T-helper 1 cell treated with Interleukin-12 subunit alpha and Interleukin-12 subunit beta and Interleukin-4 antibody, amounts not matched to agents 30 ng/mL and 1 ng/mL, for 36 hours (primary cell): ENCODE data around the gene ZNF776. TPM values are rescaled to one million over a fixed set of nuclear protein-coding genes. Genes with fewer than 3 reads are reported as not detected.

Source experiments
- intact Hi-C: fragments of 100-400 bp; cut with micrococcal nuclease; formaldehyde crosslinking; loops from one replicate; pipeline ENCODE4 v1.15.1; 2024
- total RNA-seq: library from RNA; stranded (reverse); gene quantifications from 2 replicates; pipeline ENCODE4 v1.2.3, GENCODE V29; 2022

Gene ZNF776
- 15.4 and 16.4 TPM in 2 replicates for total RNA-seq

DNA sequence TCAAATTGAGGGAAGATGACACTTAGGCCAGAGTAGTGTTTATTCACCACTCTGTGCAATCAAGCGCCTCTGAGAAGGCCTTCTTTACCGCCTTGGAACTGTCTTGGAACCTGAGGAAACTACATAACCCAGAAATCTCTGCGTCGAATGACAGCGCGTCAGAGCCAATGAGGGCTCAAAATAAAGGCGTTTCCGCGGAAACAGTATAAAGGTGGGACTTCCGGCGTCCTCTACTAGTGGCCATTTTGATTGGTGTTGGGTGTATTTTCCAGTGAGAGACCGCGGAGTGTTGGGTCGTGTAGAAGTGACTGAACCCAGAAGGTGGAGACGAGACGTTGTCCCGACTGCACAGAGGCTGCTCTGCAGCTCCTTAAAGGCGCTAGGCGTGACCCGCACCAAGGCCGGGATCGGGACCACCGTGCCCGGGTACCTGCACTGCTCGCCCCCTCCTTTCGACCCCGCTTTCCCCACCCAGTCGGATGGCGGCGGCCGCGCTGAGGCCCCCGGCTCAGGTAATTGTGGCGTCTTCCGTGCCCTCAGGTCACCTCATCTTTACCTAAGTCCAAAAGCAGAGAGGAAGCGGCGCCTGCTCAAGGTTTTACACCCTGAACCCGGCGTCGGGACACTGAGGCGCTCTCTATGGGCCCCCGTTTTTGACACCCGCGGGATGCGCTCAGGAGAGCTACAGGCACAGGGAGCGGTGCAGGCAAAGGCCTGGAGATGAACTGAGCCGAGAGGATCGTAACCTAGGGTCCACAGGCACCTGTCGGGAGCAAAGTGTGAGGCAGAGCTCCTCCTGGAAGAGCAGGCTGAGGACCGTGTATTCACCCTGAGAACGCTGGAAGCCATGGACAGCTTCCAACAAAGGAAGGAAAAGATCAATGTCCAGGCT lies at the start of gene ZNF776:
TSS of gene ZNF776 (plus strand) at position 236 of the 892 bp plus-strand sequence. CDS start at position 480, 244 bp downstream.
- intact Hi-C loops = loop anchor here (1.0 to 5.0 kb wide), 27 partner anchors 20 to 704 kb away; partner anchors contain the start of genes TRAPPC2B, ZIK1, ZNF132 and ZNF134

DNA sequence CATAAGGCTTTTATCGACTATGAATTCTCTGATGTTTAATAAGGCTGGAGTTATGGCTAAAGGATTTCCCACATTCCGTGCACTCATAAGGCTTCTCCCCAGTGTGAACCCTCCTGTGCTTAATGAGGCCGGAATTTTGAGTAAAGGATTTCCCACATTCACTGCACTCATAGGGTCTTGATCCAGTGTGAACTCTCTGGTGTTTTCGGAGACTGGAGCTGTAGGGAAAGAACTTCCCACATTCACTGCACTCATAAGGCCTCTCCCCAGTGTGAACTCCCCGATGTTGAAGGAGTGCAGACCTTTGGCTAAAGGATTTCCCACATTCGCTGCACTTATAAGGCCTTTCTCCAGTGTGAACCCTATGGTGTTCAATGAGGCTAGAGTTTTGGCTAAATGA lies 45.0 kb upstream of the ZNF776 start:
- intact Hi-C loops = no loop called here

- intact Hi-C loops = no loop called here
Measured at GRCh38 chr19:57706346-57706745, 40.3 kb upstream of the ZNF776 start.

GRCh38 chr19:57708641-57709361 lies 37.8 kb upstream of the ZNF776 start, which contains the start of gene ZNF154:
Gene ZNF154 (minus strand): TSS chr19:57709204. CDS start chr19:57708971, 233 bp downstream.
- intact Hi-C loops = loop anchor here (1.0 to 2.0 kb wide), 4 partner anchors 18 to 76 kb away; partner anchors contain the start of genes ZNF211, ZNF586, ZNF671 and ZNF776

GRCh38 chr19:57709616-57710015 lies 37.0 kb upstream of the ZNF776 start:
- intact Hi-C loops = loop anchor here (1.0 to 2.0 kb wide), 4 partner anchors 18 to 76 kb away; partner anchors contain the start of genes ZNF211, ZNF586, ZNF671 and ZNF776

- intact Hi-C loops = no loop called here
Measured at GRCh38 chr19:57712222-57712621, 34.4 kb upstream of the ZNF776 start.

- intact Hi-C loops = no loop called here
Measured at GRCh38 chr19:57719424-57719823, 27.2 kb upstream of the ZNF776 start.

DNA sequence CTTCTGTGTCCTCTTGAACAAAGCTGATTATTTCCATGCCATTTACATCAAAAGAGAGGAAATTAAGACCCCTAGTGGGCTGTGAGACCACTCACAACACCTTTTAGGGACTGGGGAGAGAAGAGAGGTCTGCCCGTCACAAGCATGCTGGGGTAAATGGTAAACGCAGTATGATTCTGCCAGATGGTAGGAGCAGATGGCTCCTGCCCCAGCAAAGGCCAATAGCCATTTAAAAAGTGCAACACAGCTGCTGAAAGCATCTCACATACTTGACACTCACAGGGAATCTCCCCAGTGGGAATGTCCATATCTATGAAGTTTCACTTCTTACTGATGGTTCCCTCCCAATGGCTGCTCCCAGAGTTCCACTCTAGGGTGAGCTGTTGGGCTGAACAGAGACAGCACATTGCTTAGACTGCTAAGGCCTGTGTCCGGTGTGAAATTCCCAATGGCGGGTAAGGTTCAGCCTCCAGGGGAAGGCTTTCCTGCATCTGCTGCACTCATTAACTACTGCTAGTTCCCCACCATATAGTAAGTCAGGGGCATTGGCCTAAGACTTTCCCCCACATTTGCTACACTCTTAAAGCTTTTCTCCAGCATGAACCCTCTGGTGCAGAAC lies 26.6 kb upstream of the ZNF776 start:
- intact Hi-C loops = no loop called here

GRCh38 chr19:57720878-57721277 lies 25.7 kb upstream of the ZNF776 start:
- intact Hi-C loops = no loop called here

- intact Hi-C loops = loop anchor here (1.0 to 5.0 kb wide), 2 partner anchors 417 to 636 kb away; no protein-coding TSS in a partner anchor
Measured at GRCh38 chr19:57738320-57738719, 8.3 kb upstream of the ZNF776 start.

DNA sequence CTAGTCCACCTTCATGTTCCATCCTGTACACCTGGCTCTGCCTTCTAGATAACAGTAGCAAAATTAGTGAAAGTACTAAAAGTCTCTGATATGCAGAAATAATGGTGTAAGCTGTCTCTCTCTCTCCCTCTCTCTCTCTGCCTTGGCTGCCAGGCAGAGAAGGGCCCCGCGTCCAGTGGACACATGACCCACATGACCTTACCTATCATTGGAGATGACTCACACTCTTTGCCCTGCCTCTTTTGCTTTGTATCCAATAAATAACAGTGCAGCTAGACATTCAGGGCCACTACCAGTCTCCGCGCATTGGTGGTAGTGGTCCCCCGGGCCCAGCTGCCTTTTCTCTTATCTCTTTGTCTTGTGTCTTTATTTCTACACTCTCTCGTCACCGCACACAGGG lies 7.8 kb upstream of the ZNF776 start:
- intact Hi-C loops = loop anchor here (1.0 to 5.0 kb wide), 2 partner anchors 417 to 636 kb away; no protein-coding TSS in a partner anchor

DNA sequence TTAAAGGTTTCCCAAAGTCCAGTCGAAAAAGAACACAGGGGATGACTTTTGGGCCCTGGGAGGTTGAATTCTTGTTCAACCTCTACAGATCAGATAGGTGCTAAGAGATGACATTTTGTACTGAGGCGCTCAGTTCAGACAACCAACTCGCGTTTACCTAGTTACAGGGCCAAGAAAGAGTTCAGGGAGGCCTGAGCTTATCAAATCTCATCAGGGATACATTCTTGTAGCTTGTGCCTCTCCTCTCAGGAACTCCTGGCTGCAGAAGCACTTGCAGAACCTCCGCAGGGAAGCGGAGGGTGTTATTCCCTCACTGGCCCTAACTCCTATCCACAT lies 825 bp downstream of the ZNF776 start:
- intact Hi-C loops = loop anchor here (1.0 to 5.0 kb wide), 3 partner anchors 101 to 556 kb away; partner anchors contain the start of genes ZNF264, ZNF587 and ZNF606

DNA sequence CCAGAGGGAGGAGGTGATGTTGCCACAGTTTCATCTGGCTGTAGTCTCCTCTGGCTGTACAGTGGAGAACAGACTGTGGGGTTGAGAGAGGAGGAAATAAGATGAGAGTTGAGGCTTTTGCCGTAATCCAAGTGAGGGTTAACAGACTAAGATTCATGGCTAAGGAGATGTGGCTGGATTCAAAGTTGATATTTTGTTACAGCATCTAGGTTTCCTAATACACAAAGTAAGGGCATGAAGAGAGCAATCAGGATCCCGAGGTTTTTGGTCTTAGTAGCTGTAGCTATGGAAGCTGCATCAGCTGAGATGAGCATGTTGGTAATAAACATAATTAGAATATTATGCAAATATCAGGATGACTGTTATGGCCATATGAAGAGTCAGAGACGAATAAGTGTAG lies 1.4 kb downstream of the ZNF776 start:
- intact Hi-C loops = loop anchor here (5.0 kb wide), 1 partner anchor 254 kb away; the partner anchor contains the start of gene ZNF606

DNA sequence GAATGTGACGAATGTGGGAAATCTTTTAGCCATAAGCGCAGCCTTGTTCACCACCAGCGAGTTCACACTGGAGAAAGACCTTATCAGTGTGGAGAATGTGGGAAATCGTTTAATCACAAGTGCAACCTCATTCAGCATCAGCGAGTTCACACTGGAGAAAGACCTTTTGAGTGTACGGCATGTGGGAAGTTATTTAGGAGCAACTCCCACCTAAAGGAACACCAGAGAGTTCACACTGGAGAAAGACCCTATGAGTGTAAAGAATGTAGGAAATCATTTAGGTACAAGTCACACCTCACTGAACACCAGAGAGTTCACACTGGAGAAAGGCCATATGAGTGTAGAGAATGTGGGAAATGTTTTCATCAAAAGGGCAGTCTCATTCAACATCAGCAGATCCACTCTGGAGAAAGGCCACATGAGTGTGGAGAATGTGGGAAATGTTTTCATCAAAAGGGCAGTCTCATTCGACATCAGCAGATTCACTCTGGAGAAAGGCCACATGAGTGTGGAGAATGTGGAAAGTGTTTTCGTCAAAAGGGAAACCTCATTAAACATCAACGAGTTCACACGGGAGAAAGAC lies 7.6 kb downstream of the ZNF776 start:
- intact Hi-C loops = no loop called here

- intact Hi-C loops = no loop called here
Measured at GRCh38 chr19:57755031-57755430, 8.4 kb downstream of the ZNF776 start.

GRCh38 chr19:57757941-57758340 lies 11.3 kb downstream of the ZNF776 start:
- intact Hi-C loops = no loop called here

DNA sequence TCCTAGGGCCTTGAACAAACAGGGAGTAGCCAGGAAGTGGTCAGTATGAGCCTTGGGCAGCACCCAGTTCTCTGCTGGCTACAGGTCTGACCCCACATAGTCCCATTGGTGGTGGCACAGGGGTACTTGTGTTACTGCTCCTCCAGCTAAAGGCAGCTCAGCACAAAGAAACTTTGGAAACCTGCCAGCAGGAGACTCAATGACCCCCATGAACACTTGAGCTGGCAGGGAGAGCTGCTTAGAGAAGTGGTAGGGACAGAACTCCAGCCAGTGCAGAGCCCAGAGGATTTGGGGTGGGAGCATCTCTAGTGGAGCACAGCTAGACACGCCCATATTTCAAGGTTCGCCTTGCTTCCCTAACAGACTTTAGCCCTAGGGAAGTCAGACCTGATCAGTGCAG lies 12.5 kb downstream of the ZNF776 start:
- intact Hi-C loops = no loop called here

DNA sequence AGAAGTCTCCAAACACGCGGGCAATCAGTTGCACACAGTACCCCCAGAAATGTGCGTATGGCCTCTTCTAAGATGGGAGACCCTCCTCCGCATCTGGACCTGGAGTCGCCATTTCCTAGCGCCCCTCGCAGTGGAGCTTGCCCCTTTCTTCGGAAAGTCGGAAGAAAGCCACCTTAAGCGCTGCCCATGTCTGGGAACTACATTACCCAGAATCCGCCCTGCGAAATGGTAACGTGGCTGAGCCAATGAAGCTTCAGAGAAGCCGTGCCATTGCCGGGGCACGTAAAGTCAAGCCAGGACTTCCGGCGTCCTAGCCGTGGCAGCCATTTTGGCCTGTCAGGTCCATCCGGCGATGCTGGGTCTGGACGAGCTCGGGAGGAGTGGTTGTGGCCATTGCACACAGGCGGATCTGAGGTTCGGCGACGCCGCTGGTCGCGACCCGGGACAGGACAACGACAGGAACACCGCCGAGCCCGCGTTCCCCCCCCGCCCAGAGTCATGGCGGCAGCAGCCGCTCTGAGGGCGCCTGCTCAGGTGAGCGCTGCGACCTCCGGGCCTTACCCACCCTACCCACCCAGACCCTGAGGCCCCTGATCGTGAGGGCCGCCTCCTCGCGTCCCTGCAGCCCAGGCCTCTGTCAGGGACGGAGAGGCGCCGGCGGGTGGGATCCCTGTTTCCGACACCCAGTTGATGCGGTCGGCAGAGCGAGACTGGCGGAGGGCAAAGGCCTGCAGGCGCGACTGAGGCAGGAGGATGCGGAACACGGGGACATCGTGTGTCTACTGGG lies 22.9 kb downstream of the ZNF776 start, which contains the start of gene ZNF586:
TSS of gene ZNF586 (plus strand) at position 332 of the 787 bp plus-strand sequence. CDS start at position 499, 167 bp downstream.
- intact Hi-C loops = loop anchor here (1.0 to 2.0 kb wide), 14 partner anchors 23 to 380 kb away; partner anchors contain the start of genes ZNF154, ZNF17, ZNF211 and ZNF416

DNA sequence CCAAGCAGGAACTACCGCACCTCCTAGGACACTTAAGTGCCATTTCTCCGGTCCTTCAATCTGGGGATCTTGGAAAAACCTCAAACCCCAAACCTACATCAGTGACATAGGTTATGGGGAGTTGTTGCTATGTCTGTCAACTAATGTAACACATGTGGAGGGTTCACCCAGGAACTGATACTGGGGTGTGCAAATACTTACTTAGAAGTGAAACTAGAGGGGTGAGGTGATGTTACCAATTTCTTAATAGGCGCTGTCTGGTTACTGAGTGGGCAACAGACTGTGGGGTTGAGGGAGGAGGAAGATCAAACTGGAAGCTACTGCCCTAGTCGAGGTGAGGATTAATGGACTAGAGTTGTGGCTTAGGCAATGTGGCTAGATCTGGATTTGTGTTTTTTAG lies 24.8 kb downstream of the ZNF776 start:
- intact Hi-C loops = no loop called here

GRCh38 chr19:57773488-57773887 lies 26.9 kb downstream of the ZNF776 start:
- intact Hi-C loops = no loop called here
